ENCODE measurements around the gene HERPUD2.

GRCh38 chr7:35604595-35604994, 90.3 kb downstream of the HERPUD2 start:
- TF ChIP-seq CTCF (IDR thresholded peaks at IDR 0.05), result no peak
- TF ChIP-seq EP300 (IDR thresholded peaks at IDR 0.05), result no peak

Measured in suprapubic skin (tissue), 3 donors.